Liver (tissue), 9 donors: Measurements from ENCODE around the gene CST8. TPM values are rescaled to one million over a fixed set of nuclear protein-coding genes. Genes with fewer than 3 reads are reported as not detected.

Experiments used
- DNase-seq: peaks from one replicate; pipeline ENCODE4 v3.0.0-alpha.2; 2017; ENCODE audit warnings: low spot score
- H3K27ac ChIP-seq, 2 donors: one replicate each; pipeline ENCODE4 v1.7.0; 2013; ENCODE audit warnings: inconsistent platforms in 2 of 2, low read length in 2 of 2, control low read depth in 1 of 2, low read depth in 1 of 2, mild to moderate bottlenecking in 1 of 2
- H3K27me3 ChIP-seq, 4 donors: one replicate each; pipeline versions ENCODE4 v1.6.1 to v1.7.0; 2013; ENCODE audit warnings: low read length in 3 of 4, inconsistent platforms in 1 of 4, mild to moderate bottlenecking in 1 of 4, moderate library complexity in 1 of 4; ENCODE audit not compliant: control insufficient read depth in 4 of 4, insufficient read depth in 4 of 4
- H3K36me3 ChIP-seq, 4 donors: one replicate each; pipeline versions ENCODE4 v1.6.1 to v1.7.0; 2013; ENCODE audit warnings: low read length in 3 of 4, mild to moderate bottlenecking in 3 of 4, low read depth in 1 of 4, moderate library complexity in 1 of 4; ENCODE audit not compliant: control insufficient read depth in 4 of 4, insufficient read depth in 3 of 4
- H3K4me1 ChIP-seq, 4 donors: one replicate each; pipeline versions ENCODE4 v1.6.1 to v1.7.0; 2013; ENCODE audit warnings: low read length in 3 of 4, mild to moderate bottlenecking in 3 of 4, moderate library complexity in 1 of 4; ENCODE audit not compliant: control insufficient read depth in 4 of 4, insufficient read depth in 4 of 4
- H3K4me3 ChIP-seq, 3 donors: one replicate each; pipeline versions ENCODE4 v1.6.1 to v1.7.0; 2013; ENCODE audit warnings: low read length in 3 of 3, control low read depth in 1 of 3, low read depth in 1 of 3, mild to moderate bottlenecking in 1 of 3
- H3K9ac ChIP-seq, 2 donors: one replicate each; pipeline ENCODE4 v1.7.0; 2013; ENCODE audit warnings: low read length in 2 of 2, mild to moderate bottlenecking in 2 of 2, moderate library complexity in 2 of 2, control low read depth in 1 of 2, low read depth in 1 of 2
- H3K9me3 ChIP-seq, 4 donors: one replicate each; pipeline versions ENCODE4 v1.6.1 to v1.7.0; 2013; ENCODE audit warnings: low read length in 3 of 4; ENCODE audit not compliant: control insufficient read depth in 4 of 4
- ATF3 ChIP-seq: IDR thresholded peaks from 2 replicates; pipeline ENCODE4 v1.6.1; 2016; ENCODE audit warnings: antibody characterized with exemption
- FOXA1 ChIP-seq: IDR thresholded peaks from 2 replicates; pipeline ENCODE4 v1.6.1; 2016; ENCODE audit warnings: antibody characterized with exemption
- FOXA2 ChIP-seq: IDR thresholded peaks from 2 replicates; pipeline ENCODE4 v1.6.1; 2016; ENCODE audit warnings: antibody characterized with exemption
- HNF4A ChIP-seq, 2 donors: conservative IDR thresholded peaks; 2 replicates each; pipeline ENCODE4 v1.6.1; 2016; ENCODE audit warnings: antibody characterized with exemption in 2 of 2, mild to moderate bottlenecking in 2 of 2
- HNF4G ChIP-seq: IDR thresholded peaks from 2 replicates; pipeline ENCODE4 v1.6.1; 2016; ENCODE audit warnings: antibody characterized with exemption
- JUND ChIP-seq, 2 donors: IDR thresholded peaks; 2 replicates each; pipeline ENCODE4 v1.6.1; 2016; ENCODE audit warnings: antibody characterized with exemption in 2 of 2
- MAX ChIP-seq: IDR thresholded peaks from 2 replicates; pipeline ENCODE4 v1.6.1; 2016; ENCODE audit warnings: antibody characterized with exemption
- NR2F2 ChIP-seq: IDR thresholded peaks from 2 replicates; pipeline ENCODE4 v1.6.1; 2016; ENCODE audit warnings: antibody characterized with exemption
- RAD21 ChIP-seq, 2 donors: IDR thresholded peaks; 2 replicates each; pipeline ENCODE4 v1.6.1; 2016; ENCODE audit warnings: antibody characterized with exemption in 2 of 2, mild to moderate bottlenecking in 2 of 2
- RXRA ChIP-seq, 2 donors: IDR thresholded peaks; 2 replicates each; pipeline ENCODE4 v1.6.1; 2017 to 2018; ENCODE audit warnings: antibody characterized with exemption in 2 of 2, mild to moderate bottlenecking in 1 of 2
- SP1 ChIP-seq: IDR thresholded peaks from 2 replicates; pipeline ENCODE4 v1.6.1; 2018; ENCODE audit warnings: antibody characterized with exemption, mild to moderate bottlenecking
- TAF1 ChIP-seq: conservative IDR thresholded peaks from 2 replicates; pipeline ENCODE4 v1.6.1; 2016; ENCODE audit warnings: antibody characterized with exemption, mild to moderate bottlenecking
- YY1 ChIP-seq: IDR thresholded peaks from 2 replicates; pipeline ENCODE4 v1.6.1; 2016; ENCODE audit warnings: antibody characterized with exemption, mild to moderate bottlenecking
- WGBS: extraction: QIAGEN DNeasy Blood & Tissue Kit; methylation state at CpG from one replicate; pipeline ENCODE4 v1.1.7; 2013; 5-methylcytosine and 5-hydroxymethylcytosine counted together
- polyA plus RNA-seq, 2 donors: library from polyadenylated mRNA; stranded (reverse) in 1 of 2; unstranded in 1 of 2; fragments of 200-250 nt in 1 of 2; fragments of >200 nt in 1 of 2; fragmentation: Nextera tagmentation in 1 of 2; extraction: Ambion mirVana in 1 of 2; gene quantifications; one replicate each; pipeline versions ENCODE4 v1.2.1 to v1.2.3, GENCODE V29; 2013 to 2015
- total RNA-seq, 2 donors: library from RNA; depleted of rRNA; stranded (reverse); fragments of >200 nt; gene quantifications; one replicate each; pipeline ENCODE4 v1.2.3, GENCODE V29; 2014
- TF ChIP-seq, protein P1 (sequence below): fragments of 150-350 bp; IDR thresholded peaks from 2 replicates; pipeline ENCODE4 v1.5.1; 2017; ENCODE audit warnings: improper control_type of control experiment, low read depth, low read length; ENCODE audit not compliant: missing input control
- TF ChIP-seq, protein P2 (sequence below): IDR thresholded peaks from 2 replicates; pipeline ENCODE4 v1.6.1; 2016; ENCODE audit warnings: antibody characterized with exemption
- TF ChIP-seq, protein P3 (sequence below): IDR thresholded peaks from 2 replicates; pipeline ENCODE4 v1.6.1; 2016; ENCODE audit warnings: antibody characterized with exemption, mild to moderate bottlenecking
- donor health status: healthy.
- donor health status: healthy.
- donor health status: healthy.
- donor health status: healthy.
- donor health status: healthy.

The CST8 gene
- total and polyA plus RNA-seq, 4 donors: not detected

- DNase-seq: no peak
- Histone ChIP-seq H3K9me3 (no peaks in the 10 kb centered on the region), H3K36me3 (no peaks in the 10 kb centered on the region), H3K27ac (no peak overlapping the region), H3K4me1 (no peaks in the 10 kb centered on the region), H3K4me3 (no peak overlapping the region), H3K27me3 (no peaks in the 10 kb centered on the region), H3K9ac (no peak overlapping the region)
- WGBS: 79% methylated on average over 5 of the region's 5 CpGs
- TF ChIP-seq RXRA (IDR thresholded peaks at IDR 0.05) (no peak), SP1 (no peak), JUND (IDR thresholded peaks at IDR 0.05) (no peak), NR2F2 (no peak), ATF3 (no peak), HNF4G (no peak), YY1 (no peak), FOXA1 (no peak)
Observed at GRCh38 chr20:23442436-23442835, 48.5 kb upstream of the CST8 start.

DNA sequence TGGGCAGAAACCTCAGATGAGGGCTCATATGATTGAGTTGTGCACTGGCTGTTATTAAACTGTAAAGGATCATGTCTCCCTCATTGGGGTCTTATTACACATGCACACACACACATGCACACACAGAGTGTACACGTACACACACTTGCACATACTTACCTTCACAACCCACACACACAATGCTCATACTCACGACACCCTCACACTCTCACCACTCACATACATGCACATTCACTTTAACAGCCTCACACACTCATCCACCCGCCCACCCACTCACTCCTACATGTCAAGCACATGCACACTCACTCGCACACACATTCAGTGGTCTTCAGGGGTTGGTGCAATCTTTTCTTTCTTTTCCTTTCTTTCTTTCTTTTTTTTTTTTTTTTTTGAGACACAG lies 46.1 kb upstream of the CST8 start:
- Histone ChIP-seq H3K9me3 (no peaks in the 10 kb centered on the region), H3K36me3 (no peaks in the 10 kb centered on the region), H3K27ac (no peak overlapping the region), H3K27me3 (no peaks in the 10 kb centered on the region), H3K4me1 (no peaks in the 10 kb centered on the region), H3K9ac (no peak overlapping the region), H3K4me3 (no peak overlapping the region)
- TF ChIP-seq HNF4A (conservative IDR thresholded peaks at IDR 0.05): no peak
- TF ChIP-seq HNF4G: no peak
- DNase-seq: no peak
- WGBS: 90% methylated on average over 4 of the region's 4 CpGs

DNA sequence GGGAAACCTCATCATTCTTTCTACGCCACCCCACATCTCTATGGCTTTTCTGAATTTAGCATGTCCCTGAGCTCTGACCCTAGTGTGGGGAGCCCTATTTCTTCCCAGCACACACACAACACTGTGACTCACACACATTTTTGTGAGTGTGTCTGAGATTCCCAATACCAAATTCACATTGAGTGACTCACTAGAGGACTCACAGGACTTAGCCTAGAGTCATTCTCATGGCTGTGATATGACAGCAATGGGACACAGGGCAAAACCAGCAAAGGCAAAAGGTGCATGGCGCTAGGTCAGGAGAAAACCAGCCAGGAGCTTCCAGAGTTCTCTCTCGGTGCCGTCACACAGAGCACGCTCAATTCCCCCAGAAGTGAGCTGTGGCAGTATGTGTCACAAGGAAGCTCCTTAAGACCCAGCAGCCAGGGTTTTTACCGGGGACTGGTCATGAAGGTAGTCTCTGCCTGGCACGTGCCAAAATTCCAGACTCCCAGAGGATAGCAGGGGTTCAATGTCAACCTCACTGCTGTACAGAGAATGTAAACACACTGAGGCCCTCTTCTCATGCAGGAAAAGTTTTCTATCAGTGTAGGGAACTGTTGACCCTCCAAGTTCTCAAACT lies 45.2 kb upstream of the CST8 start:
- no peak overlapping the region for H3K27ac ChIP-seq
- no peak overlapping the region for H3K9ac ChIP-seq
- no peaks in the 10 kb centered on the region for H3K27me3 ChIP-seq
- H3K36me3 ChIP-seq: no peaks in the 10 kb centered on the region
- TF ChIP-seq MAX (no peak), RAD21 (IDR thresholded peaks at IDR 0.05) (no peak), ATF3 (no peak), HNF4G (no peak), FOXA2 (no peak), TAF1 (no peak), SP1 (no peak)
- TF ChIP-seq, protein P1, sequence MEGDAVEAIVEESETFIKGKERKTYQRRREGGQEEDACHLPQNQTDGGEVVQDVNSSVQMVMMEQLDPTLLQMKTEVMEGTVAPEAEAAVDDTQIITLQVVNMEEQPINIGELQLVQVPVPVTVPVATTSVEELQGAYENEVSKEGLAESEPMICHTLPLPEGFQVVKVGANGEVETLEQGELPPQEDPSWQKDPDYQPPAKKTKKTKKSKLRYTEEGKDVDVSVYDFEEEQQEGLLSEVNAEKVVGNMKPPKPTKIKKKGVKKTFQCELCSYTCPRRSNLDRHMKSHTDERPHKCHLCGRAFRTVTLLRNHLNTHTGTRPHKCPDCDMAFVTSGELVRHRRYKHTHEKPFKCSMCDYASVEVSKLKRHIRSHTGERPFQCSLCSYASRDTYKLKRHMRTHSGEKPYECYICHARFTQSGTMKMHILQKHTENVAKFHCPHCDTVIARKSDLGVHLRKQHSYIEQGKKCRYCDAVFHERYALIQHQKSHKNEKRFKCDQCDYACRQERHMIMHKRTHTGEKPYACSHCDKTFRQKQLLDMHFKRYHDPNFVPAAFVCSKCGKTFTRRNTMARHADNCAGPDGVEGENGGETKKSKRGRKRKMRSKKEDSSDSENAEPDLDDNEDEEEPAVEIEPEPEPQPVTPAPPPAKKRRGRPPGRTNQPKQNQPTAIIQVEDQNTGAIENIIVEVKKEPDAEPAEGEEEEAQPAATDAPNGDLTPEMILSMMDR: no peak
- TF ChIP-seq, protein P2, sequence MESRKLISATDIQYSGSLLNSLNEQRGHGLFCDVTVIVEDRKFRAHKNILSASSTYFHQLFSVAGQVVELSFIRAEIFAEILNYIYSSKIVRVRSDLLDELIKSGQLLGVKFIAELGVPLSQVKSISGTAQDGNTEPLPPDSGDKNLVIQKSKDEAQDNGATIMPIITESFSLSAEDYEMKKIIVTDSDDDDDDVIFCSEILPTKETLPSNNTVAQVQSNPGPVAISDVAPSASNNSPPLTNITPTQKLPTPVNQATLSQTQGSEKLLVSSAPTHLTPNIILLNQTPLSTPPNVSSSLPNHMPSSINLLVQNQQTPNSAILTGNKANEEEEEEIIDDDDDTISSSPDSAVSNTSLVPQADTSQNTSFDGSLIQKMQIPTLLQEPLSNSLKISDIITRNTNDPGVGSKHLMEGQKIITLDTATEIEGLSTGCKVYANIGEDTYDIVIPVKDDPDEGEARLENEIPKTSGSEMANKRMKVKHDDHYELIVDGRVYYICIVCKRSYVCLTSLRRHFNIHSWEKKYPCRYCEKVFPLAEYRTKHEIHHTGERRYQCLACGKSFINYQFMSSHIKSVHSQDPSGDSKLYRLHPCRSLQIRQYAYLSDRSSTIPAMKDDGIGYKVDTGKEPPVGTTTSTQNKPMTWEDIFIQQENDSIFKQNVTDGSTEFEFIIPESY: no peak
- TF ChIP-seq, protein P3, sequence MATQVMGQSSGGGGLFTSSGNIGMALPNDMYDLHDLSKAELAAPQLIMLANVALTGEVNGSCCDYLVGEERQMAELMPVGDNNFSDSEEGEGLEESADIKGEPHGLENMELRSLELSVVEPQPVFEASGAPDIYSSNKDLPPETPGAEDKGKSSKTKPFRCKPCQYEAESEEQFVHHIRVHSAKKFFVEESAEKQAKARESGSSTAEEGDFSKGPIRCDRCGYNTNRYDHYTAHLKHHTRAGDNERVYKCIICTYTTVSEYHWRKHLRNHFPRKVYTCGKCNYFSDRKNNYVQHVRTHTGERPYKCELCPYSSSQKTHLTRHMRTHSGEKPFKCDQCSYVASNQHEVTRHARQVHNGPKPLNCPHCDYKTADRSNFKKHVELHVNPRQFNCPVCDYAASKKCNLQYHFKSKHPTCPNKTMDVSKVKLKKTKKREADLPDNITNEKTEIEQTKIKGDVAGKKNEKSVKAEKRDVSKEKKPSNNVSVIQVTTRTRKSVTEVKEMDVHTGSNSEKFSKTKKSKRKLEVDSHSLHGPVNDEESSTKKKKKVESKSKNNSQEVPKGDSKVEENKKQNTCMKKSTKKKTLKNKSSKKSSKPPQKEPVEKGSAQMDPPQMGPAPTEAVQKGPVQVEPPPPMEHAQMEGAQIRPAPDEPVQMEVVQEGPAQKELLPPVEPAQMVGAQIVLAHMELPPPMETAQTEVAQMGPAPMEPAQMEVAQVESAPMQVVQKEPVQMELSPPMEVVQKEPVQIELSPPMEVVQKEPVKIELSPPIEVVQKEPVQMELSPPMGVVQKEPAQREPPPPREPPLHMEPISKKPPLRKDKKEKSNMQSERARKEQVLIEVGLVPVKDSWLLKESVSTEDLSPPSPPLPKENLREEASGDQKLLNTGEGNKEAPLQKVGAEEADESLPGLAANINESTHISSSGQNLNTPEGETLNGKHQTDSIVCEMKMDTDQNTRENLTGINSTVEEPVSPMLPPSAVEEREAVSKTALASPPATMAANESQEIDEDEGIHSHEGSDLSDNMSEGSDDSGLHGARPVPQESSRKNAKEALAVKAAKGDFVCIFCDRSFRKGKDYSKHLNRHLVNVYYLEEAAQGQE: no peak
- H3K4me3 ChIP-seq: no peak overlapping the region
- no peaks in the 10 kb centered on the region for H3K9me3 ChIP-seq
- H3K4me1 ChIP-seq: no peaks in the 10 kb centered on the region
- DNase-seq: no peak
- 90% methylated on average over 7 of the region's 7 CpGs for WGBS
